Peyer's patch (tissue), 4 donors: ENCODE data around the gene AP5S1. TPM values are rescaled to one million over a fixed set of nuclear protein-coding genes. Genes with fewer than 3 reads are reported as not detected.

Source experiments
- DNase-seq, 3 donors: peaks; one replicate each; pipeline ENCODE4 v3.0.0-alpha.2; 2017 to 2019
- H3K27ac ChIP-seq, 4 donors: fragments of 200-600 bp; sonication (generic); one replicate each; pipeline ENCODE4 v1.5.1; 2016 to 2019
- H3K27me3 ChIP-seq, 2 donors: fragments of 200-600 bp; sonication (generic); one replicate each; pipeline ENCODE4 v1.5.1; 2019
- H3K36me3 ChIP-seq, 3 donors: fragments of 200-600 bp; sonication (generic); one replicate each; pipeline ENCODE4 v1.5.1; 2016 to 2019
- H3K4me1 ChIP-seq, 4 donors: fragments of 200-600 bp; sonication (generic); one replicate each; pipeline ENCODE4 v1.5.1; 2016 to 2019
- H3K4me3 ChIP-seq, 4 donors: fragments of 200-600 bp; sonication (generic); 1 replicate in 3 of 4; 2 replicates in 1 of 4; pipeline ENCODE4 v1.5.1; 2016 to 2019; ENCODE audit warnings: mild to moderate bottlenecking in 1 of 4
- H3K9me3 ChIP-seq, 4 donors: fragments of 200-600 bp; sonication (generic); one replicate each; pipeline ENCODE4 v1.5.1; 2016 to 2019; ENCODE audit warnings: mild to moderate bottlenecking in 1 of 4
- CTCF ChIP-seq, 6 experiments: fragments of 450-650 bp in 4 of 6; fragments of 200-600 bp in 2 of 6; sonication (generic) in 1 of 6; IDR thresholded peaks; one replicate each; pipeline ENCODE4 v1.5.1; 2017 to 2019; ENCODE audit warnings: antibody characterized with exemption in 6 of 6, mild to moderate bottlenecking in 3 of 6, moderate library complexity in 1 of 6
- POLR2A ChIP-seq, 2 donors: fragments of 450-650 bp; IDR thresholded peaks; one replicate each; pipeline ENCODE4 v1.5.1; 2017; ENCODE audit warnings: antibody characterized with exemption in 2 of 2, mild to moderate bottlenecking in 2 of 2, moderate library complexity in 2 of 2
- total RNA-seq, 4 donors: library from RNA; depleted of rRNA; stranded (reverse); fragments of >200 nt; gene quantifications; one replicate each; pipeline ENCODE4 v1.1.0, GENCODE V29; 2016

Gene AP5S1
- total RNA-seq, 4 donors from 2014 or later = 11.6 to 26.4 (median 22.5) TPM

DNA sequence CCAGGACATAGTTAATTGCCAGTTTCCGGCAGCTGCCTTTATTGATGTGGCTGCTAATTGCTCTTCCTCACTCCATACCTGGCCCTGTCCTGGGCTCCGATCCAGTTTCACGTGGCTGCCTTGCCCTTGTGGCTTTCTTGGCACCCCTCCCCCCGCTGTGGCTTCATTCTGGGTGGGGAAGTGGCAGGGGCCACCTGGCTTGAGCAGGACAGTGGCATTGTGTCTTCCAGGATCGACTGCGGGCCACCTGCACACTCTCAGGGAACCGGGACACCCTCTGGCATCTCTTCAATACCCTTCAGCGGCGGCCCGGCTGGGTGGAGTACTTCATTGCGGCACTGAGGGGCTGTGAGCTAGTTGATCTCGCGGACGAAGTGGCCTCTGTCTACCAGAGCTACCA is 37.1 kb downstream of the AP5S1 start:
- peaks cover 0 to 72% (median 0%) of the 10 kb centered on the region in 3 donors for H3K36me3 ChIP-seq
- H3K4me1 ChIP-seq = peaks cover 0 to 13% (median 0%) of the 10 kb centered on the region in 4 donors
- no peaks in the 10 kb centered on the region for H3K27me3 ChIP-seq
- no peak overlapping the region for H3K4me3 ChIP-seq
- DNase-seq = peak in 2 of 3 donors; percentile 62 to 71
- no peaks in the 10 kb centered on the region for H3K9me3 ChIP-seq
- H3K27ac ChIP-seq = peak overlapping the region in 1 of 4 donors; percentile 16
- TF ChIP-seq CTCF (IDR thresholded peaks at IDR 0.05) (no peak), POLR2A (IDR thresholded peaks at IDR 0.05) (no peak)

- Histone ChIP-seq H3K4me1 (peaks cover 0 to 13% (median 0%) of the 10 kb centered on the region in 4 donors), H3K27ac (no peak overlapping the region), H3K27me3 (no peaks in the 10 kb centered on the region), H3K4me3 (no peak overlapping the region), H3K36me3 (peaks cover 0 to 85% (median 0%) of the 10 kb centered on the region in 3 donors), H3K9me3 (no peaks in the 10 kb centered on the region)
- TF ChIP-seq CTCF (IDR thresholded peaks at IDR 0.05) (no peak), POLR2A (IDR thresholded peaks at IDR 0.05) (no peak)
- DNase-seq = no peak
Measured at GRCh38 chr20:3858689-3859088, 38.3 kb downstream of the AP5S1 start.

DNA sequence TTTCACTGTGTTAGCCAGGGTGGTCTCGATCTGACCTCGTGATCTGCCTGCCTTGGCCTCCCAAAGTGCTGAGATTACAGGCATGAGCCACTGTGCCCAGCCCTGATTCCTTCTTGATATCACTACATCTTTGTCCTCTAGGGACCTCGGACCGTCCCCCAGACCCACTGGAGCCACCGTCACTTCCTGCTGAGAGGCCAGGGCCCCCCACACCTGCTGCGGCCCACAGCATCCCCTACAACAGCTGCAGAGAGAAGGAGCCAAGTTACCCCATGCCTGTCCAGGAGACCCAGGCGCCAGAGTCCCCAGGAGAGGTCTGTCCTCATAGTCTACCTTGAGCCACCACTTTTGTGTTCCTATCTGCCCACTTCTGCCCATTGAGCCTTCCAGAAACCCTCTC is 40.8 kb downstream of the AP5S1 start:
- H3K9me3 ChIP-seq = no peaks in the 10 kb centered on the region
- no peak for DNase-seq
- no peak overlapping the region for H3K27ac ChIP-seq
- TF ChIP-seq CTCF (IDR thresholded peaks at IDR 0.05) (no peak), POLR2A (IDR thresholded peaks at IDR 0.05) (no peak)
- peaks cover 0 to 5% (median 0%) of the 10 kb centered on the region in 4 donors for H3K4me1 ChIP-seq
- H3K27me3 ChIP-seq = no peaks in the 10 kb centered on the region
- H3K4me3 ChIP-seq = no peak overlapping the region
- H3K36me3 ChIP-seq = peaks cover 0 to 99% (median 0%) of the 10 kb centered on the region in 3 donors

DNA sequence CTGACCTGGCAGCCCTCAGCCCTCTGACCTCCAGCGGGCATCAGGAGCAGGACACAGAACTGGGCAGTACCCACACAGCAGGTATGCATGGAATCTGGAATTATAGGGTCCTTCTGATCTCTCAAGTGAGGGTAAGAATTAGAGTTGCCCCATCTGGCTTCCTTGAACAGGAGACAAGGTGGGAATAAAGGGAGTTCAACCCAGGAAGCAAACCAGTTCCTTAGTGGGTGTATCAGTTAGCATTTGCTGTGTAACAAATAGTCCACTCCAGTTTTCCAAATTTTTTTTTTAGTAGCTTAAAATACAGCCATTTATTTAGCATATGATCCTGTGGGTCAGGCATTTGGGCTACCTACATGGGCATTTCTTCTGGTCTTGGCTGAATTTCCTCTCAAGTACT is 42.0 kb downstream of the AP5S1 start:
- TF ChIP-seq CTCF (IDR thresholded peaks at IDR 0.05) = no peak
- TF ChIP-seq POLR2A (IDR thresholded peaks at IDR 0.05) = no peak
- H3K36me3 ChIP-seq = peaks cover 0 to 99% (median 0%) of the 10 kb centered on the region in 3 donors
- peaks cover 0 to 4% (median 0%) of the 10 kb centered on the region in 4 donors for H3K4me1 ChIP-seq
- DNase-seq = no peak
- no peaks in the 10 kb centered on the region for H3K9me3 ChIP-seq
- H3K27me3 ChIP-seq = no peaks in the 10 kb centered on the region
- no peak overlapping the region for H3K27ac ChIP-seq
- H3K4me3 ChIP-seq = no peak overlapping the region

- TF ChIP-seq CTCF (IDR thresholded peaks at IDR 0.05) (no peak), POLR2A (IDR thresholded peaks at IDR 0.05) (no peak)
- H3K36me3 ChIP-seq = peaks cover 0 to 97% (median 0%) of the 10 kb centered on the region in 3 donors
- H3K27ac ChIP-seq = no peak overlapping the region
- no peak overlapping the region for H3K4me3 ChIP-seq
- no peak for DNase-seq
- no peaks in the 10 kb centered on the region for H3K9me3 ChIP-seq
- no peaks in the 10 kb centered on the region for H3K4me1 ChIP-seq
- no peaks in the 10 kb centered on the region for H3K27me3 ChIP-seq
Measured at GRCh38 chr20:3863317-3863716, 43.0 kb downstream of the AP5S1 start.

DNA sequence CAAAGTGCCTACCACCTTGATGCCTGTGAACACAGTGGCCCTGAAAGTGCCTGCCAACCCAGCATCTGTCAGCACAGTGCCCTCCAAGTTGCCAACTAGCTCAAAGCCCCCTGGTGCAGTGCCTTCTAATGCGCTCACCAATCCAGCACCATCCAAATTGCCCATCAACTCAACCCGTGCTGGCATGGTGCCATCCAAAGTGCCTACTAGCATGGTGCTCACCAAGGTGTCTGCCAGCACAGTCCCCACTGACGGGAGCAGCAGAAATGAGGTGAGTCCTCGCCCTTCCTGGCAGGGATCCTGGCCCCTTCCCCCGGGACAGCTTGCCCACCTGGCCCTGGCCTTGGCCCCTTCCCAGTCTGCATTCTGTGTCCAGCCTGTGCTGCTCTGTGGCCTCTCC is 44.2 kb downstream of the AP5S1 start:
- Histone ChIP-seq H3K36me3 (peaks cover 0 to 89% (median 0%) of the 10 kb centered on the region in 3 donors), H3K4me3 (no peak overlapping the region), H3K27ac (no peak overlapping the region), H3K9me3 (no peaks in the 10 kb centered on the region), H3K27me3 (no peaks in the 10 kb centered on the region), H3K4me1 (no peaks in the 10 kb centered on the region)
- DNase-seq = no peak
- TF ChIP-seq CTCF (IDR thresholded peaks at IDR 0.05) (no peak), POLR2A (IDR thresholded peaks at IDR 0.05) (no peak)
